Measurements from ENCODE around the gene SLX4. TPM values are rescaled to one million over a fixed set of nuclear protein-coding genes. Genes with fewer than 3 reads are reported as not detected.

The SLX4 gene
- total RNA-seq, 4 donors from 2014 or later, result 1.2 to 6.2 (median 4.8) TPM

GRCh38 chr16:3550851-3551847, 60.3 kb downstream of the SLX4 start:
- intact Hi-C loops (cut with DNase I; ENCODE audit: low total_unique reads), result no loop called here
- no peaks in the 10 kb centered on the region for H3K9me3 ChIP-seq
- H3K36me3 ChIP-seq, result no peaks in the 10 kb centered on the region
- H3K27ac ChIP-seq, result no peak overlapping the region
- no peak for DNase-seq
- no peaks in the 10 kb centered on the region for H3K27me3 ChIP-seq
- TF ChIP-seq POLR2A (IDR thresholded peaks at IDR 0.05) (no peak), CTCF (IDR thresholded peaks at IDR 0.05) (no peak)
- H3K4me1 ChIP-seq, result no peaks in the 10 kb centered on the region
- no peak overlapping the region for H3K4me3 ChIP-seq

GRCh38 chr16:3549906-3550305, 61.5 kb downstream of the SLX4 start:
- Histone ChIP-seq H3K9me3 (no peaks in the 10 kb centered on the region), H3K27ac (no peak overlapping the region), H3K4me1 (no peaks in the 10 kb centered on the region), H3K27me3 (no peaks in the 10 kb centered on the region), H3K4me3 (no peak overlapping the region), H3K36me3 (no peaks in the 10 kb centered on the region)
- DNase-seq, result no peak
- TF ChIP-seq CTCF (IDR thresholded peaks at IDR 0.05) (no peak), POLR2A (IDR thresholded peaks at IDR 0.05) (no peak)
- intact Hi-C loops (cut with DNase I; ENCODE audit: low total_unique reads), result no loop called here

GRCh38 chr16:3548859-3549258, 62.5 kb downstream of the SLX4 start:
- intact Hi-C loops (cut with DNase I; ENCODE audit: low total_unique reads), result no loop called here
- H3K27me3 ChIP-seq, result no peaks in the 10 kb centered on the region
- H3K4me1 ChIP-seq, result no peaks in the 10 kb centered on the region
- TF ChIP-seq POLR2A (IDR thresholded peaks at IDR 0.05) (no peak), CTCF (IDR thresholded peaks at IDR 0.05) (no peak)
- H3K36me3 ChIP-seq, result no peaks in the 10 kb centered on the region
- no peaks in the 10 kb centered on the region for H3K9me3 ChIP-seq
- H3K4me3 ChIP-seq, result no peak overlapping the region
- DNase-seq, result no peak
- H3K27ac ChIP-seq, result no peak overlapping the region

GRCh38 chr16:3548445-3548844, 63.0 kb downstream of the SLX4 start:
- intact Hi-C loops (cut with DNase I; ENCODE audit: low total_unique reads), result no loop called here

More at GRCh38 chr16:3548445-3548844, 63.0 kb downstream of the SLX4 start:
- no peak overlapping the region for H3K4me3 ChIP-seq
- H3K27me3 ChIP-seq, result no peaks in the 10 kb centered on the region
- TF ChIP-seq POLR2A (IDR thresholded peaks at IDR 0.05) (no peak), CTCF (IDR thresholded peaks at IDR 0.05) (no peak)
- H3K36me3 ChIP-seq, result no peaks in the 10 kb centered on the region
- no peaks in the 10 kb centered on the region for H3K9me3 ChIP-seq
- no peak overlapping the region for H3K27ac ChIP-seq
- H3K4me1 ChIP-seq, result no peaks in the 10 kb centered on the region
- no peak for DNase-seq
